COR-L47 (cell line): ENCODE data around the gene BEX5.
"Not testable (repeated sequence)": the region's sequence is repeated elsewhere in the genome, so short reads cannot be mapped to it uniquely, and the experiment has no call there.

Experiments used
- DNase-seq: peaks from one replicate; lab custom pipeline; 2025; lab: John Stamatoyannopoulos, UW

BEX5 gene

GRCh38 chrX:102155806-102156179 is at the start of gene BEX5:
BEX5 (minus strand) TSS chrX:102155977; CDS start chrX:102154265, 1,712 bp downstream.
- DNase-seq, result peak; percentile 38

- no peak for DNase-seq
Measured at GRCh38 chrX:102185967-102186720, 30.4 kb upstream of the BEX5 start.

- DNase-seq, result no peak
Measured at GRCh38 chrX:102154900-102155805, 624 bp downstream of the BEX5 start.

DNA sequence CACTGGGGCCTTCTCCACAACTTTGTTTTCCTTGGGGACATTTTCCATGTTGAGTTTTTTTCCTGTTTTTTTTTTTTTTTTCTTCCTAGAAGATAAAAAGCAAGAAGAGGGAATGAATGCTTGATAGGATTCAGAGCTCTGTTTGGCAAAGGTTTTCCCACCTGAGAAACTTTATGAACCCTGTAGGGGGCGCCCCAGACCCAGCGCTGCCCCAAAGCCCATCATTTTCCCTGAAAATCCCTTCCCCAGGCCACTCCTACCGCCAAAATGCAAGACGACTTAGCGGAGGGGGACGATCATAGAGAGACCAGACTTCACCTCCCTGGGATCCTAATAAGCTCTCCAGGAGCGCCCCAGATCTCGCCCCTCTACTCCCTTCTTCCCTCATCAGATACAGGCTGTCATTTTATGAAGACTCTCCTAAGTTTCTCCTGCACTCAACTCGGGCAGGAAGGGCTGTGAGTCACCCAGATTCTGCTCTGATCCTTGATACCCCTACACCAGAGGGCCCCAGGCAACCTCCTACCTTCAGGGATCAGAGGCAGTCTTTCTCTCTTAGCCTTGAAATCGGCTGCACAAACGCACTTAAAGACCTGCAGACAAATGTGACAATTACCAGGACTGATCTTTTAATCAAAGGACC is 1.4 kb downstream of the BEX5 start:
- peak; percentile 38 for DNase-seq

- DNase-seq, result not testable (repeated sequence)
Measured at GRCh38 chrX:102142274-102142673, 13.5 kb downstream of the BEX5 start, which contains the start of gene TCEAL6. TCEAL6 (minus strand) TSS chrX:102142481.

DNA sequence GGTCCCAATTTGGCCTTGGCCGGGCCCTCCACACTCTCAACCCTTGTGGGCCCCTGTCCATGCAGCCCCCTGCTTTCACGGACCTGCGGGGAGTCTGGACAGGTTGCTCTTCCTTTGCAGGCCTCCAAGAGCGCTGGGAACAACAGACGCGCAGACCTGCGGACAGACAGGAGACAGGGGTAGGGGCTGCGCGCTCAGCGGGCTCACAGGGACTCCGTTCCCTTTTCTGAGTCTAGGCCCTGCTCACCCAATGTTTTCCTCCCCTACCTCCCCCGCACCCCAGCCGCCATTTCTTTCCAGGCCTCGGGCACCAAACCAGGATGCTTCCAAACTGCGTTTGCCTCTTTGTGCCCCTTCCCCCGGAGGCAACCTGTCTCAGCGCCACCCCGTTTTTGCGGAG is 14.1 kb downstream of the BEX5 start:
- not testable (repeated sequence) for DNase-seq

GRCh38 chrX:102140876-102141275 is 14.9 kb downstream of the BEX5 start:
- not testable (repeated sequence) for DNase-seq

GRCh38 chrX:102138064-102138463 is 17.7 kb downstream of the BEX5 start:
- no peak for DNase-seq

GRCh38 chrX:102129473-102129872 is 26.3 kb downstream of the BEX5 start:
- DNase-seq, result peak; percentile 14

DNA sequence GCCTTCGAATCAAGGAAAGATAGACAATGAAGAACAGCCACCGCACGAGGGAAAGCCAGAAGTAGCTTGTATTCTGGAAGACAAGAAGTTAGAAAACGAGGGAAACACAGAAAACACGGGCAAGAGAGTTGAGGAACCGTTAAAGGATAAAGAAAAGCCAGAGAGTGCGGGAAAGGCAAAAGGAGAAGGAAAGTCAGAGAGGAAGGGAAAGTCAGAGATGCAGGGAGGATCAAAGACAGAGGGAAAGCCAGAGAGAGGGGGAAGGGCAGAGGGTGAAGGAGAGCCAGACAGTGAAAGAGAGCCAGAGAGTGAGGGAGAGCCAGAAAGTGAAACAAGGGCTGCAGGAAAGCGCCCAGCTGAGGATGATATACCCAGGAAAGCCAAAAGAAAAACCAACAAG is 28.9 kb downstream of the BEX5 start:
- no peak for DNase-seq

DNA sequence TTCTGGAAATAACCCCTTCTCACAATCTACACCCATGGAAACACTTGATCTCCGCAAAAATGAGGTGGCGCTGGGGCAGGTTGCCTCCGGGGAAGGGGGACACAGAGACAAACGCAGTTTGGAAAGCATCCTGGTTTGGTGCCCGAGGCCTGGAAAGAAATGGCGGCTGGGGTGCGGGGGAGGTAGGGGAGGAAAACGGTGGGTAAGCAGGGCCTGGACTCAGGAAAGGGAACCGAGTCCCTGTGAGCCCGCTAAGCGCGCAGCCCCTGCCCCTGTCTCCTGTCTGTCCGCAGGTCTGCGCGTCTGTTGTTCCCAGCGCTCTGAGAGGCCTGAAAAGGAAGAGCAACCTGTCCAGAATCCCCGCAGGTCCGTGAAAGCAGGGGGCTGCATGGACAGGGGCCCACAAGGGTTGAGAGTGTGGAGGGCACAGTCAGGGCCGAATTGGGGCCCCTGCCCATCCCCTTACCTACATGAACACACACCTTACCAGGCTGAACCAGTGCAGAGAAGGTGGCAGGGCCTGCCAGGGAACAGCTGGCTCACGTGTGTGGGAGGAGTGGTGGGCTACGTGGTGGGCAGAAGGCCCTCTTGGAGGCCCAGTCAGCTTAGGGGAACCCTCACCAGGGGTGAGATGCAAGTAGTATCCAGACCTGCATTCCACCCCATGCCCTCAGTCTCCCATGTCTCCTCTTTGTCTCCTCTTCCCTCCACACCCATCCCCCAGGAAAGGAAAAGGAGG is 29.5 kb downstream of the BEX5 start:
- not testable (repeated sequence) for DNase-seq

DNA sequence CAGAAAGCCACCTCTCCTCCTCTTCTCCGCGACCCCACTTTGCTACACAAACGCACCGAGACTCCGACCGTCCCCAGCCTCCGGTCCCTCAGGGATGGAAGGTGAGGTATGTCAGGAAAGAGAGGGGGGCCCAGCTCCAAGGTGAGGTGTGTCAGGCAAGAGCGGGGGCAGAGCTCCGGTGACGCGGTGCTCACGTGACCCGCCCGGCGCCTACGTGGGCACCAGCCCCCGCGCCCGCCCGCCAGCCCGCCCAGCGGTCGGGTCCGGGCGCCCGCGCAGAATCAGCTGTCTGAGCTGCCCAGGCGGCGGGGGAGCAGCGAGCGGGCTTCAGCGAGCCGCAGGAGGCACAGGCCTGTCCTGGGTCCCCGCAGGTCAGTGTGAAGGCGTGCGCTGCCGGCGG is 30.3 kb downstream of the BEX5 start, which contains the start of gene TCEAL2:
Gene TCEAL2, plus strand, starts transcription at position 244 of the 400 bp plus-strand sequence. CDS start 1,152 bp downstream, outside the sequence.
- peak; percentile 10 for DNase-seq

- not testable (repeated sequence) for DNase-seq
Measured at GRCh38 chrX:102125014-102125413, 30.8 kb downstream of the BEX5 start.

DNA sequence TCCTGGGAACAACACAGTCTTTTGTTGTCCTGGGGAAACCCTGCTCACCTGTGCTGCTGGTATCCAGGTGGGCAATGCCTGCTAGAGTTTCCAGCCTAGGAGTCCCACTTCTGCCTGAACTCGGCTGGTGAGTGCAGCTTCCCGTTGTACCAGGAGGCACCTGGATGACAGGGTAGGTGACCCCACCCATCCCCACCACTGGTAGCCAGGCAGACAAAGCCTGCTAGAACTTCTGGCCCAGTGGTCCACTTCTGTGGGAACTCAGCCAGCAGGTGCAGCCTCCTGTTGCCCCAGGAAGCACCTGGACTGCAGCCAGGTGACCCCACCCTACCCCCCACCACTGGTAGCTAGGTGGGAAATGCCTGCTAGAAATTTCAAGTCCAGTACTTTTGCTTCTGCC is 40.0 kb downstream of the BEX5 start:
- DNase-seq, result no peak

- DNase-seq, result no peak
Measured at GRCh38 chrX:102113367-102113766, 42.4 kb downstream of the BEX5 start.
